ENCODE measurements around the gene PLXNB2. TPM values are rescaled to one million over a fixed set of nuclear protein-coding genes. Genes with fewer than 3 reads are reported as not detected.

Gene PLXNB2
- total RNA-seq, 1 experiment from 2014 or later = 236 TPM

- Histone ChIP-seq H3K9ac (ENCODE audit: low read length) (no peak overlapping the region), H4K20me1 (ENCODE audit: insufficient read depth) (no peaks in the 10 kb centered on the region), H3K36me3 (ENCODE audit: control insufficient read depth in 1 of 2, insufficient read depth in 2 of 2, low read length in 2 of 2) (peaks cover 29 to 78% of the 10 kb centered on the region in 2 experiments), H3K9me3 (ENCODE audit: control insufficient read depth in 1 of 2, insufficient read depth in 1 of 2, low read depth in 1 of 2, low read length in 2 of 2) (peaks cover 4 to 11% of the 10 kb centered on the region in 2 experiments; a peak in 2 of 4 replicates), H3K27me3 (ENCODE audit: insufficient read depth, low read length) (no peaks in the 10 kb centered on the region), H3K4me1 (ENCODE audit: control insufficient read depth in 1 of 2, insufficient read depth in 2 of 2, low read length in 2 of 2) (peaks cover 20 to 41% of the 10 kb centered on the region in 2 experiments), H3K4me2 (ENCODE audit: low read length) (no peak overlapping the region), H3K79me2 (ENCODE audit: insufficient read depth, low read length) (peaks cover 14% of the 10 kb centered on the region; the same call in 1 of the 2 replicates), H3K27ac (ENCODE audit: low read depth, low read length) (peak overlapping the region; percentile 30; the same call in 1 of the 2 replicates), H3K4me3 (replicated peaks in 1 of 2; ENCODE audit: low read depth in 1 of 2, low read length in 2 of 2) (no peak overlapping the region), H3K9me2 (ENCODE audit: insufficient read depth) (no peaks in the 10 kb centered on the region), H2AFZ (ENCODE audit: low read depth, low read length, poor library complexity, severe bottlenecking) (no peak overlapping the region)
- no peak for TF ChIP-seq POLR2A (IDR thresholded peaks at IDR 0.05; ENCODE audit: borderline replicate concordance, extremely low read depth, insufficient read depth, insufficient read length)
- no peak for TF ChIP-seq ELF1 (IDR thresholded peaks at IDR 0.05; ENCODE audit: borderline replicate concordance, low read depth)
- TF ChIP-seq TCF7L2 (IDR thresholded peaks at IDR 0.05; ENCODE audit: borderline replicate concordance, extremely low read depth, insufficient read depth, insufficient read length) = no peak
- no peak for TF ChIP-seq ATF3 (IDR thresholded peaks at IDR 0.05)
- TF ChIP-seq EZH2phosphoT487 (IDR thresholded peaks at IDR 0.05; ENCODE audit: borderline replicate concordance) = no peak
- no peak for TF ChIP-seq REST (IDR thresholded peaks at IDR 0.05; ENCODE audit: low read depth)
- no peak for TF ChIP-seq CBX3 (IDR thresholded peaks at IDR 0.05; ENCODE audit: low read depth)
- TF ChIP-seq ZBTB33 (IDR thresholded peaks at IDR 0.05; ENCODE audit: extremely low read depth, insufficient replicate concordance, low read length) = no peak
- no peak for TF ChIP-seq SIN3A (IDR thresholded peaks at IDR 0.05; ENCODE audit: low read depth)
- no peak for TF ChIP-seq EGR1 (IDR thresholded peaks at IDR 0.05; ENCODE audit: low read depth)
- TF ChIP-seq ZFX (IDR thresholded peaks at IDR 0.05) = no peak
- TF ChIP-seq MAX (IDR thresholded peaks at IDR 0.05) = no peak
- intact Hi-C loops (cut with micrococcal nuclease) = no loop called here
- ATAC-seq (no peak), DNase-seq (ENCODE audit: low read depth, low spot score) (no peak)
- CTCF ChIA-PET = no interaction called here
- POLR2A ChIA-PET = no interaction called here
- BruUV-seq (replicated peaks) = no TSS peak
- RAD21 ChIA-PET (ENCODE audit: low non-redundant PET in 1 of 2, low total read pairs in 2 of 2, uncharacterized antibody in 2 of 2, unreplicated experiment in 2 of 2) = no interaction called here
Observed at GRCh38 chr22:50278956-50279619, 28.4 kb downstream of the PLXNB2 start.
